Kidney (tissue), 14 donors: ENCODE data around the gene SLC25A30. TPM values are rescaled to one million over a fixed set of nuclear protein-coding genes. Genes with fewer than 3 reads are reported as not detected.
A peak's percentile ranks its signal among the peaks of the same experiment; 100 is the strongest.

ENCODE experiments used
- DNase-seq, 5 donors: peaks; one replicate each; pipeline ENCODE4 v3.0.0-alpha.2; 2013 to 2020
- FAIRE-seq: peaks from 2 replicates; lab custom pipeline; 2012; peaks lifted over from hg19 to GRCh38; lab: Jason Lieb, UNC
- H3K27ac ChIP-seq, 2 donors: one replicate each; pipeline ENCODE4 v1.7.0; 2013; ENCODE audit warnings: low read depth in 2 of 2, low read length in 2 of 2, inconsistent platforms in 1 of 2
- H3K27me3 ChIP-seq: one replicate; pipeline ENCODE4 v1.7.1; 2013; ENCODE audit warnings: low read length, inconsistent platforms; ENCODE audit not compliant: control insufficient read depth, insufficient read depth
- H3K36me3 ChIP-seq, 3 donors: one replicate each; pipeline versions ENCODE4 v1.7.0 to v1.7.1; 2013; ENCODE audit warnings: low read length in 3 of 3, control low read depth in 1 of 3, inconsistent platforms in 1 of 3; ENCODE audit not compliant: insufficient read depth in 3 of 3, control insufficient read depth in 2 of 3
- H3K4me1 ChIP-seq, 3 donors: one replicate each; pipeline versions ENCODE4 v1.7.0 to v1.7.1; 2013; ENCODE audit warnings: low read length in 3 of 3, inconsistent platforms in 1 of 3, low read depth in 1 of 3; ENCODE audit not compliant: control insufficient read depth in 2 of 3, insufficient read depth in 2 of 3
- H3K4me3 ChIP-seq, 3 donors: one replicate each; pipeline versions ENCODE4 v1.7.0 to v1.8.1; 2013; ENCODE audit warnings: low read length in 3 of 3, control low read depth in 1 of 3, inconsistent platforms in 1 of 3
- H3K9ac ChIP-seq, 3 donors: one replicate each; pipeline versions ENCODE4 v1.7.0 to v1.7.1; 2013; ENCODE audit warnings: low read length in 3 of 3, control low read depth in 1 of 3, inconsistent platforms in 1 of 3
- H3K9me3 ChIP-seq, 3 donors: one replicate each; pipeline versions ENCODE4 v1.7.0 to v1.7.1; 2013; ENCODE audit warnings: low read length in 3 of 3, control low read depth in 1 of 3, inconsistent platforms in 1 of 3; ENCODE audit not compliant: control insufficient read depth in 2 of 3, insufficient read depth in 1 of 3
- CTCF ChIP-seq: IDR thresholded peaks from 3 replicates; pipeline ENCODE4 v1.5.1; 2012; ENCODE audit warnings: mild to moderate bottlenecking, moderate library complexity, borderline replicate concordance; ENCODE audit not compliant: insufficient read depth; ENCODE audit errors: extremely low read depth
- intact Hi-C: fragments of 100-400 bp; cut with DNase I; formaldehyde crosslinking; loops from one replicate; pipeline ENCODE4 v1.11.1; 2022
- polyA plus RNA-seq: library from polyadenylated mRNA; stranded (reverse); fragments of 350-450 nt; fragmentation: Illumina TruSeq; extraction: RNeasy Lipid Tissue Mini Kit (QIAGEN cat#74804); gene quantifications from one replicate; pipeline ENCODE4 v1.2.3, GENCODE V29; 2014; ENCODE audit warnings: low read depth, low replicate concordance; ENCODE audit not compliant: insufficient read depth
- total RNA-seq: library from RNA; stranded (reverse); fragmentation: NEBNext Ultra II Directional; extraction: Animal tissue kit (Norgen Biotek cat#: 25700); gene quantifications from one replicate; pipeline ENCODE4 v1.2.1, GENCODE V29; 2021
- donor health status: control.
- donor health status: control.
- donor health status: control.
- donor health status: control.
- donor health status: control.
- donor health status: DM: yes; HTN: yes; CAD: no.
- donor health status: Normal renal cell carcinoma (clear cell type).

SLC25A30 gene
- total and polyA plus RNA-seq, 2 donors from 2014 or later, result 32.9 to 47.1 TPM

- no peak overlapping the region for H3K4me3 ChIP-seq
- intact Hi-C loops, result no loop called here
- H3K4me1 ChIP-seq, result peaks cover 0 to 9% (median 3%) of the 10 kb centered on the region in 3 donors
- H3K9me3 ChIP-seq, result no peaks in the 10 kb centered on the region
- peaks cover 0 to 16% (median 3%) of the 10 kb centered on the region in 3 donors for H3K36me3 ChIP-seq
- DNase-seq (peak in 3 of 5 donors; percentile 14 to 73 (median 20)), FAIRE-seq (no peak)
- TF ChIP-seq CTCF, result no peak
- no peak overlapping the region for H3K9ac ChIP-seq
- no peak overlapping the region for H3K27ac ChIP-seq
- no peaks in the 10 kb centered on the region for H3K27me3 ChIP-seq
Observed at GRCh38 chr13:45364876-45365557, 53.2 kb downstream of the SLC25A30 start.

DNA sequence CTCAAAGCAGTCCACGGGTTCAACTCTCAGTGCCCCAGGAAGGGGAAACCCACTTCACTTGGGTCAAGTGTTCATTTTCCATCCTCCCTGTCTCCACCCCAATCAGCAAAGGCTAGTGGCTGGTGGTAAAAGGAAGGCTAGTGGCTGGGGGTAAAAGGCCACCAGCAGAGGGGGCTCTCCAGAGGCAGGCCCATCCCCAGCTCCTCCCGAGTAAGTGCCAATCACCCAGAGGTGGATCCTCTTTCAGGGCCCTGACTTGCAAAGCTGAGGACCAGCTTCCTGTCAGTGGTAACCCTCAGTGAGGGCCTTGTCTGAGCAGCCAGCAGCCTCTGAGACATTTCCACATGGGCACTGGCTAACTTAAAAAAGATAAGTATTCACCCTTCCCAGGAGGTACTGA, 55.2 kb downstream of the SLC25A30 start:
- no peak overlapping the region for H3K27ac ChIP-seq
- H3K9ac ChIP-seq, result no peak overlapping the region
- peaks cover 0 to 2% (median 0%) of the 10 kb centered on the region in 3 donors for H3K4me1 ChIP-seq
- peaks cover 0 to 10% (median 3%) of the 10 kb centered on the region in 3 donors for H3K36me3 ChIP-seq
- intact Hi-C loops, result no loop called here
- no peak for TF ChIP-seq CTCF
- no peaks in the 10 kb centered on the region for H3K27me3 ChIP-seq
- H3K4me3 ChIP-seq, result no peak overlapping the region
- H3K9me3 ChIP-seq, result no peaks in the 10 kb centered on the region
- FAIRE-seq (no peak), DNase-seq (no peak)

GRCh38 chr13:45361596-45362206, 56.5 kb downstream of the SLC25A30 start:
- no peak overlapping the region for H3K4me3 ChIP-seq
- intact Hi-C loops, result no loop called here
- no peak for DNase-seq
- no peaks in the 10 kb centered on the region for H3K4me1 ChIP-seq
- no peak for TF ChIP-seq CTCF
- peaks cover 0 to 10% (median 6%) of the 10 kb centered on the region in 3 donors for H3K36me3 ChIP-seq
- no peak overlapping the region for H3K9ac ChIP-seq
- no peak overlapping the region for H3K27ac ChIP-seq
- H3K9me3 ChIP-seq, result no peaks in the 10 kb centered on the region
- no peaks in the 10 kb centered on the region for H3K27me3 ChIP-seq
- no peak for FAIRE-seq
